GM18505 (cell line): ENCODE data around the gene SNX13.

Source experiments
- ATAC-seq: cut with Tn5 transposase; IDR thresholded peaks from one replicate; pipeline ENCODE4 v1.9.1; 2021; ENCODE audit not compliant: unreplicated experiment
- POLR2A ChIP-seq: IDR thresholded peaks from 4 replicates; pipeline ENCODE4 v1.6.1; 2011; ENCODE audit warnings: borderline replicate concordance; ENCODE audit not compliant: insufficient read depth, insufficient read length; ENCODE audit errors: extremely low read depth

Gene SNX13

DNA sequence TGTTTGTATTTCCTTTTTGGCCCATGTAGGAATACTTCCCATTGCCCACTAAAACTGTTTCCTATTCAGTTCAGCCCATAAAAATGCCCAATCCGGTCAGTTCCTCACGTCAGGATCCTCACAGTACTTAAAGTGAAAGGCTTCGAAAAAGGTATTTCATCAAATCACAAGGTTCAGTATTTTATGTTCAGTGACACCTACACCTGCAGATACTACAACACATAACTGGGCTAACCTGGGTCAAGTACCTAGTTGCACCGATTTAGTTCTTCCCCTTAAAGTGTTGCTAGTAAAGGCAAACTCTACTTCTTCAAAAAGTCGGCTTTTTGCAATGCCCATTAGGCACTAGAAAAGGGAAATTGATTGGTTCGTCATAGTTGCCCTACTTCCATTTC lies 1.1 kb downstream of the SNX13 start:
- TF ChIP-seq POLR2A: no peak
- no peak for ATAC-seq

DNA sequence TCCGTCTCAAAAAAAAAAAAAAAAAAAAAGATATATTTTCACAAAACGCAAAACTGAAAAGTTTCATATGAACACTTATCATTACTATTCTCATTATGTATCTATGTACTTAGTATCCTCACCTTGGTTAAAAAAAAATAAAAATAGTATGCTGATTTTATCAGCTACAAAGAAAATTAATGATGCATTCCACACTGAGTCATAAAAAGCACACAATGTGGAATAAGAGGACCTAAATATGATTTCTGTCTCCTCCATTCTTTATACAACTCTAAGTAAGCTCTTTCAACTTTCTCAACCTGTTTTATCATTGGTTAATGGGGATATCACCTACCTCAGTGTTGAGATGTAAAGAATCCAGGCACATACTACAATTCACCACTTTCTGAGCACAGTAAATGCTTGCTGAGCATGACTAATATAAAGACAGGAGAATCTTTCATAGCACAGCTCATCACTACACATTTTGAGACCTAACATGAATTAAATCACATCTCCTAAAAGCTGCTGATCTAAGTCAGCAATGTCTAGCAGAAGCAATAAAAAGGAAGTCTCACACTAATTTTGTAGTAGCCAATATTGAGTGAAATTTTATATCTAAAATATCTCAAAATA lies 2.7 kb downstream of the SNX13 start:
- ATAC-seq: no peak
- TF ChIP-seq POLR2A: no peak

DNA sequence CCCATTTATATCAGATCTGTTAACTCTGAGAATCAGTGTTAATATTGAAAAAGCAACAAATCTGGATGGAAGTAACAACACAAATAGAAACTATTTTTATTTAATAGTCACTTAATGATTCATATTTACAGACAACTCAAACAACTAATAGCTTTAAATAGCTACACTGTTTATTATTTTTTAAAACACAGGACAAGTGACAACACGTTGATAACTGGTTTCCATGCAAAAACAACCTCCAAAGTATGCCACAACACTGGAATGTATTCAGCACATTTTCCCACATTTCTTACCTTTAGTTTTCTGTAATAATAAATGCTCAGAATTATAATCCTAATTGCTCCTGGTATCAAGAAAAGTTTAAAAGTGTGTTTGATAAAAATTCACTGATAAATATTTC lies 4.0 kb downstream of the SNX13 start:
- no peak for TF ChIP-seq POLR2A

DNA sequence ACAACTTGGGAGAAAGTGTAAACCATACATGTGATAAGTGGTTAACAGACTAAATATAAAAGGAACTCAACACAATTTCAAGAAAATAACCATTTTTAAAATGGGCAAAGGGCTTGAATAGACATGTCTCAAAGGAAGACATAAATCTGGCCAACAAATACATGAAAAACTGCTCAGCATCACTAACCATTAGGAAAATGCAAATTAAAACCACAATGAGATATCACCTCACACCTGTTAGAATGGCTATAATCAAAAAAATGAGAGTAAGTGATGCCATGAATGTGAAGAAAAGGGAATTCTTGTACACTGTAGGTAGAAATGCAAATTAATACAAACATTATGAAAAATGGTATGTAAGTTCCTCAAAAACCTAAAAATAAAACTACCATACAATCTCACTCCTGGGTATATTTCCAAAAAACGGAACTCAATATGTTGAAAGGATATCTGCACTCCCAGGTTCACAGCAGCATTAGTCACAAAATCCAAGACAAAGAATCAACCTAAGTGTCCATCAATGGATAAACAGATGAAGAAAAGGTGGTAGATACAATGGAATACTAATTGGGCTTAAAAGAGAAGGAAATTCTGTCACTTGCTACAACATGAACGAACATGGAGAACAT lies 5.6 kb downstream of the SNX13 start:
- ATAC-seq: no peak
- TF ChIP-seq POLR2A: no peak

More for the DNA sequence above, 4.0 kb downstream of the SNX13 start:
- no peak for ATAC-seq

DNA sequence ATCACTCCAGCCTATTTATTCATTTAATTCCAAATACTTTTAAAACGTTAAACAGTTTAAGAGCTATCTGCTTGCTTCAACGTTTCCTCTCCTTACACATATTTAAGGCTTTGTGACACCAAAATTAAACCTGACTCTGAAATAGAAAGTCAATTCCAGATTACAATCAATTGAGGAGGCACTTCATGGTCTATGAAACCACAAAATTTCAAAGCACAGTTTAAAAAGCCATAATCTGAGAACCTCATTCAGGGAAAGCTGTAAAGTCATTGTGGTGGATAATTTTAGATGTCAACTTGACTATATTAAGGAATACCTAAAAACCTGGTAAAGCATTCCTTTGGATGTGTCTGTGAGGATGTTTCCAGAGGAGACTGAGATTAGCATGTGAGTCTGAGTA lies 6.2 kb downstream of the SNX13 start:
- no peak for ATAC-seq
- TF ChIP-seq POLR2A: no peak

DNA sequence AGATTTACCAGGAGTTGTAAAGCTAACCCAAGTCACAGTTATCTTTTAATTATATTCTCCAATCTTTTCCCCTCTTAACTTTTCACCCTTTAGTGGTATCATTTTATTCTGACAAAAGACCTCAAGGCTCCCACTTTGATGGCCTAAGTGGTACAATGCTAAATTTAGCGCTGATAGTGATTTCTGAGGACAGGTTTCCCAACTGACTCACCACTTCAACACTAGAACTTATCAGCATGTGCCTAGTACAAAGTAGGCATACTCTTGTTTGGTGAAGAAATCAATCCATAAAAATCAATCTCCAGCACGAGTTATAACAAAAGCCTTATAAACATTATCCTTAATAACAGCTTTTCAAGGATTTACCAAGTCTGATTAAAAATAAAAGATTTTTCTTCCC lies 7.5 kb downstream of the SNX13 start:
- ATAC-seq: no peak

DNA sequence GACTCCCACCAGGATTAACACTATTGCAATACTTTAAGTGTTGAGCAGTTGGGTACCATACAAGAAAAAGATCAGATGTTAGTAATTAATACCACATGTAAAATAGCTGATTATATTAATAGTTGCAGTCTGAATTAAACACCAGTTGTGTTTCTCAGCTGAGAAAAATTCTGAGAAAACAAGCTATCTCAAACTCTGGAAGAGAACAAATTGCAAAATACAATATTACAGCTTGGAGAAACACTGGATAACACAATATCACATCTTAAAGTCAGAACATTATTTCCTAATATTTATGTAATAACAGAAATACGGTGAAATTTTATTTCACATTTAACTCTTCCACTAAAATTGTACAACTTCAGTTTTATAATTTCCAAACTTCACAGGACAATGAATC lies 9.2 kb downstream of the SNX13 start:
- ATAC-seq: no peak
- no peak for TF ChIP-seq POLR2A

More for the DNA sequence above, 7.5 kb downstream of the SNX13 start:
- no peak for TF ChIP-seq POLR2A

DNA sequence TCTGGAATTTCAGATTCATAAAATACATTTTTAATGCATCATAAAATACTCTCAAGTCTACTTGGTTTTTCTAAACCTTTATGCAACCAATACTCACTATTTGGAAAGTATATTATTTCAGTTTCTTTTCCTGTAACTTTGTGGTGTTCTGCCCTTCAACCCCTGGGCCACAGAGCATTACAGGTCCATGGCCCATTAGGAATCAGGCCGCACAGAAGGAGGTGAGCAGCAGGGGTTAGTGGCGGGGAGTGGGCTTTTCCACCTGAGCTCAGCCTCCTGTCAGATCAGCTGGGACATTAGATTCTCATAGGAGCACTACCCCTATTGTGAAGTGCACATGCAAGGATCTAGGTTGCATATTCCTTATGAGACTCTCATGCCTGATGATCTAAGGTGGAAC lies 9.7 kb downstream of the SNX13 start:
- TF ChIP-seq POLR2A: no peak
- ATAC-seq: no peak

DNA sequence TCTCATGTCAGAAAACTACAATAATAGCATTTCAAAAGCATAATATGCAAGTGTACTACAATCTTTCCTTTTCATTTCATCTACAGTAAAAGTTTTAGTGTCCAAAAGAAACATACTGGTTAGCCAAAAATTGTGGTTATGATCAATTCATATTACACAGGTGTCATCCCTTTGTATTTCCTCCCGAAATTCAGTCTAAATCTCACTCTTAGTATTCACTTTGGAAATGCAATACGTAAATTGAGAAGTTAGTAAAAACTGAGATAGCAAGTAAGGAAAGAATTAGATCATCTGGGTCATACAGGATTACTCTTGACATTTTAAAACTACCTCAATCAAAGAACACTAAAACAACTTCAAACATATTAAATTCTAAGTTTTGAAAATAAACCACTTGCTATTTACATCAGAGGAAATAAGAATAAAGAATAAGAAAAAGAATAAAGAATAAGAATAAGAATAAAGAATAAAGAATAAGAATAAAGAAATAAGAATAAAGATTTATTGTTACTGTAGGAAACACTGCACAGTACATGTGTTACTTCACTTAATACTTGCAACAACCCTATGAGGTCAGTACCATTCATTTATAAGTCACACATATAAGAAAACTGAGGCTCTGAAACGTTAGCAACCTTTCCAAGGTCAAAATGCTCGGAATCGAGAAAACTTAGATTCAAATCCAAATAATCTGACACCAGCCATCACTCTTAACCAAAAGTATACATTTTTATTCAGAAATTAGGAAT lies 10.5 kb downstream of the SNX13 start:
- TF ChIP-seq POLR2A: no peak
- ATAC-seq: no peak

DNA sequence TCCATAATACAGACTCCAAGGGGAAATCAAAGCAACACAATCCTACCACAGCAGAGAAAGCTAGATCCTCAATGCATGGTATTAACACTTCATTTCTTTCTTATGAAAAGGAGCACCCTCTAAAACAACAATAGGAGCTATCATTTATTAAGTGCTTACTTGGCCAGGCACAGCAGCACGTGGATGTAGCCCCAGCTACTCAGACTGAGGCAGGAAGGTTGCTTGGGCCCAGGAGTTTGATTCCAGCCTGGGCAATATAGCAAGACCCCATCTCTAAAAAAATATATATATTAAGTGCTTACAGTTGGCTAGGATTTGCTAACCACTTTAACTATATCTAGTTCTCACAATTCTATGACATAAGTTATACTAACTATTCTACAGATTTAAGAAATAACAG lies 12.2 kb downstream of the SNX13 start:
- ATAC-seq: no peak
- TF ChIP-seq POLR2A: no peak

DNA sequence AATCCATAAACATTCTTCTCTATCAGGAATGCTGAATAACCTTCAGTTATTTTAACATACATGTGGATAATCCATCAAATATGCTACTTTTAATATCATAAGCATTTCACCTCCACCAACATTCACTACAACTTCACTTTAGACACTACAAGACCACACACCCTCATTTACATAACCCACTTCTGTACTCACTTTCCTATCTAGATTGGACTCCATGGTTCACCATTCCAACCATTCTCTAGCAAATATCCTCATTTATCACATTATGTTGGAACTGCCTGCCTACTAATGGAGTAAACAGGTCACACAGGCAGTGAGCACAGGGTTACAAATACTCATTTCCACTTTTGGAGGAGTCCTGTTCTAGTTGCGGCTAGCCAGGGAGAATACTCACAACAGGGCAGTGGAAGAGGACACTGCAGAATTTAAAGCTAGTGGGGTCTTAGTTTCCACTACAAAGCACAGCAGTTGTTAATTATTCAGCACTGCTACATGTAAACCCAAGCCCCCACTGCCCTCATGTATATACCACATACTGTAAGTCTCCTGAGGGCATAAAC lies 18.4 kb downstream of the SNX13 start:
- no peak for ATAC-seq
- no peak for TF ChIP-seq POLR2A

DNA sequence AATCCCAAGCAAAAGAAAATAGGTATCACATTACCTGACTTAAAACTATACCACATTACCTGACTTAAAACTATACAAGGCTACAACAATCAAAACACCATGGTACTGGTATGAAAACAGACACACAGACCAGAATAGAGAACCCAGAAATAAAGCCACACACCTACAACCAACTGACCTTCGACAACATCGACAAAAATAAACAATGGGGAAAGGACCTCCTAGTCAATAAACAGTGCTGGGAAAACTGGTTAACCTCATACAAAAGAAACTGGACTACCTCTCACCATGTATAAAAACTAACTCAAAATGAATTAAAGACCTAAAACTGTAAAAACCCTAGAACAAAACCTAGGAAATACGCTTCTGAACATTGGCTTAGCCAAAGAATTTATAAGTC lies 22.5 kb downstream of the SNX13 start:
- no peak for ATAC-seq
- TF ChIP-seq POLR2A: no peak

DNA sequence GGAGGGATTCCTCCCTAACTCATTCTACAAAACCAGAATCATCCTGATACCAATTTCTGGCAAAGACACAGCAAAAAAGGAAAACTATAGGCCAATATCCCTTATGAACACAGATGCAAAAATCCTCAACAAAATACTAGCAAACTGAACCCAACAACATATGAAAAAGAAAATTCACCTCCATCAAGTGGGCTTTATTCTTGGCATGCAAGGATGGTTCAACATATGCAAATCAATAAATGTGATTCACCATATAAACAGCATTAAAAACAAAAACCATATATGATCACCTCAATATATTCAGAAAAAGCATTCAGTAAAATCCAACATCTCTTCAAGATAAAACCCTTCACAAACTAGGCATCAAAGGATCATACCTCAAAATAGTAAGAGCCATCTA lies 23.5 kb downstream of the SNX13 start:
- TF ChIP-seq POLR2A: no peak

DNA sequence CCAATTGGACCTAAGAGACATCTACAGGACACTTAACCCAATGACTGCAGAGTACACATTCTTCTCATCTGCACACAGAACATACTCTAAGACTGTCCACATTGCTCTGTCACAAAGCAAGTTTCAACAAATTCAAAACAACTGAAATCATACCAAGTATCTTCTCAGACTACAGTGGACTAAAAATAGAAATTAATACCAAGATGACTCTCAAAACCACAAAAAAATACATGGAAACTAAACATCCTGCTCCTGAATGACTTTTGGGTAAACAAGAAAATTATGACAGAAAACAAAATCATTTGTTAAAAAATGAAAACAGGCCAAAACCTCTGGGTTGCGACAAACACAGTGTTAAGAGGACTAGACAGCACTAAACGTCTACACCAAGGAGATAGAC lies 24.5 kb downstream of the SNX13 start:
- TF ChIP-seq POLR2A: no peak
- no peak for ATAC-seq

More for the DNA sequence above, 23.5 kb downstream of the SNX13 start:
- no peak for ATAC-seq
